ENCODE measurements around the gene SPRR5.

Gene SPRR5, protein sequence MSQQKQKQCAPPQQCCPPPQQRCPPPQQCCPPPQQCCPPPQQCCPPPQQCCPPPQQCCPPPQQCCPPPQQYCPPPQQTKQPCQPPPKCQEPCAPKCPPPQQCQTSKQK

DNA sequence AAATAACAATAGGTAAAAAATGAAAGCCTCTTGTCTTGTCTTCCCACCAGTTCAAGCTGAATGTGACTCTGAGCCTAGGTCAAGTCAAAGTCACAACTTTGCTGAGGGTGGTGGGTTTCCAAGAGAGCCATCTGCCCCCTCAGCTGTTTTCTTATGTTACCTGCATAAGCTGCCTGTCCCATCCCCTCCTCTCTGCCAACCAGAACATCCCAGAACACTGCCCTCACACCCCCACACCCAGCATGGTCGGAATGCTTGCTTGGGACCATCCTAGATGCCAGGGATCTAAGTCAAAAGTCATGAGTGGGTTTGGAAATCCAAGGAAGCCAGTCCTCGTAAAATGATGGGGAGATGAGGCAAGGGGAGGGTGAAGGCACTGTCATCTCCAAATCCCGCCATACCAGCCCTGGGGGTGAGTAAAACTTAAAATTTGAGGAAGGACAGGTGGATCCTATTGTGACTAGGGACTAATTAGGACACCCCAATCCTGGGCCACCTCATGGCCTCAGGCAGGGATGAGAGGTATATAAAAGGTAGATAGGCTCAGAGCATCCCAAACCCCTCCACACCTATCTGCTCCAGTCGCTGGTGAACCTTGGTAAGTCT is at the start of gene SPRR5:
Gene SPRR5, plus strand, starts transcription at position 556 of the 606 bp plus-strand sequence. CDS start 1,349 bp downstream, outside the sequence.
- DNase-seq (ENCODE audit: low spot score) = no peak

DNA sequence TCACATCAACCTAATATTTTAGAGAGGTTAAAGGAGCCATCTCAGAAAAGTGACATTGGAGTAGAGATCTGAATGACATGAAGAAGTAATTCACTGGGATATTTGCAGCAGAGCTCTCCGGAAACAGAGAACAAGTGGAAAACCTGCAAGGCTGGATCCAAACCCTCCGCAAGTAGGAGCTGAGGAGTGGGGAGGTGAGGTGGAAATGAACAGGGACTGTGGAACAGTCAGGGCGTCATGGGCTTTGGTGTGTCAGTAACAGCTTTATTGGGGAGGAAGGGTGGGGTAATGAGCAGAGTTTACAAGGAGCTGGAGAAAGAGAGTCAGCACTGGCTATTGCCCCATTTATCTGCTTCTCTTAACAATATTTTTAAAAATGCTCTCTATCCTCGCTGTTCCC is 48.0 kb upstream of the SPRR5 start:
- no peak for DNase-seq (ENCODE audit: low spot score)

GRCh38 chr1:152899883-152900282 is 47.1 kb upstream of the SPRR5 start:
- DNase-seq (ENCODE audit: low spot score) = no peak

DNA sequence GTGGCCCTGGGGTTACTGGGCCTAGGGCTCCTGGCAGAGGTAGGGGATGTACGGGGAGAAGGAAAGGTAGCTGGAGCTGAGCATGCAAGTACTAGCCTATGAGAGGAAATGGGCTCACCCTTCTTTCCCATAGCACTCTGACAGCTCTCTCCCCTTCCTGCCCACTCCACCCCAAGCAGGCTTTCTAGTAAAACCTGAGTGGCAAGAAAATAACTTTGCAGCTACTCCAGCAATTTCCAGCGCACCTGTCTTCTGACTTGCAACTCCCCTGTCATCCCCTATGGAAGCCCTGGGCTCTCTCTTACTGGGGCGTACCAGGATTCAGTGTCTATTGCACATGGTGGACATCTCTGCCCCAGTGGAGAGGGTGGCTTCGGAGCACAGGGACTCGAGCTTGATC is 45.4 kb upstream of the SPRR5 start:
- DNase-seq (ENCODE audit: low spot score) = no peak

GRCh38 chr1:152902636-152903035 is 44.4 kb upstream of the SPRR5 start:
- no peak for DNase-seq (ENCODE audit: low spot score)

DNA sequence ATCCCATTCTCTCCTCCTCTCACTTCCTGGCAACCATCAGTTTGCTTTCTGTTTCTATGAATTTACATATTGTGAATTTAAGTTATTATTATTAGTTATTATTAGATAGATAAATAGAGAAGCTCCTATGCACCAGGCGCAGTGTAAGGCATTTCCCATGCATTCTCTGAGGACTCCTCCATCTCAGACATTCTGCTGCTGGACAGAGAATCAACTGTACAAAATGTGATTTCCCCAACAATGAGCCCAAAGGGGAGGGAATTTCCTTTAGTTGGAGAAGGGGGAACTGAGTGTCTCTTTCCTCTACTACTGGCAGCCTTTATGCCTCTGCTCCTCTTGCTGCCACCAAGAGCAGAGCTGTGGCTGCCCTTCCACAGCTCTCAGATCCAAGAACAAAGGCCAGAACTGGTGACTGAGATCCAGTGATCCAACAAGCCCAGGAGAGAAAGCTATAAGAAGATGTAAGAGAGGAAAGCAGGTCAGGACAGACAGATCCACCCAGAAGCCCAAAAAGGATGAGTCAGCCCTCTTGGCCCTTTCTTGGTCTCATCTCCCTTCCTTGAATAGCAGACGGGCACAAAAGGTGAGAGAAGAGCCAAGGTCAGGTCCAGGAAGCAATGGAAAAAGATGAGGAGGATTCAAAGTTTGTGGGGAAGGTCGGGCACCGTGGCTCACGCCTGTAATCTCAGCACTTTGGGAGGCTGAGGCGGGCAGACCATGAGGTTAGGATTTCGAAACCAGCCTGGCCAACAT is 42.1 kb upstream of the SPRR5 start:
- no peak for DNase-seq (ENCODE audit: low spot score)

DNA sequence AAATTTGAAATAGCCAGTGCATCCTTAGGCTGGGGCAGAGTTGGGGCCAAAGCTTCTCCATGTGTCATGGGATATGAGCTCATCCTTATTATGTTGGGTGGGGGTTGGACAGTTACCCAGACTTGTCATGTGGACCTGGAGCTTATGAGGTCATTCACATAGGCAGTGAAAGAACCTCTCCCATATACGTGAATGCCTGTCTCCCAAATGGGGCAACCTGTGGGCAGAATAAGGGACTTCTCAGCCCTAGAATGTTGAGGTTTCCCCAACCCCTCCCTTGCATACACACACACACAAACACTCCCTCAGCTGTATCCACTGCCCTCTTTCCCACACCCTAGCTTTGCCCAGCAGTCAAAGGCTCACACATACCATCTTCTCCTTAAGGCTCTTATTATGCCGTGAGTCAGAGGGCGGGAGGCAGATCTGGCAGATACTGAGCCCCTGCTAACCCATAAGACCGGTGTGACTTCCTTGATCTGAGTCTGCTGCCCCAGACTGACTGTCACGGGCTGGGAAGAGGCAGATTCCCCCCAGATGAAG is 40.9 kb upstream of the SPRR5 start:
- no peak for DNase-seq (ENCODE audit: low spot score)

GRCh38 chr1:152907686-152908601 is 39.1 kb upstream of the SPRR5 start, which contains the start of gene IVL:
Gene IVL (plus strand): TSS chr1:152908546. CDS start chr1:152909798, 1,252 bp downstream.
- no peak for DNase-seq (ENCODE audit: low spot score)

GRCh38 chr1:152909206-152909605 is 37.8 kb upstream of the SPRR5 start:
- DNase-seq (ENCODE audit: low spot score) = no peak

- DNase-seq (ENCODE audit: low spot score) = no peak
These were observed 34.5 kb upstream of the SPRR5 start for GRCh38 chr1:152912471-152912870.

GRCh38 chr1:152912900-152913299 is 34.1 kb upstream of the SPRR5 start:
- DNase-seq (ENCODE audit: low spot score) = no peak

GRCh38 chr1:152917794-152918193 is 29.2 kb upstream of the SPRR5 start:
- no peak for DNase-seq (ENCODE audit: low spot score)

DNA sequence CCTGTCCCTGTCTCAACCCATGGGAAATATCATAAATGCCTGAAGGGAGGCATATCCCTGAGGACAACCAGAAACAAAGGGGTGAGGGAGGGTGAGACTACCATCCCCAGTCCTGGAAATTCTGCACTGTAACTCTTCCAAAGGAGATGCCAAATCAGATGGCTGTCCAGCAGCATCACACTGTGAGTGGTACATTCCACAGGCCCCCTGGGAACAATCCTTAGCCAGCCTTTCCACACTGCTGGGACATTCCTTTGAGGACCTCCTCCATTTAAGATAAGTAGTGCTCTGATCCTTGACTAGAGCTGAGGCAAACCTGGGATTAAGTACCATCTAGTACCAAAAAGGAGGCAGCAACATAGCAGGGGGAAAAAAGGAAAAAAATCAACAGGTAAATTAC is 27.9 kb upstream of the SPRR5 start:
- no peak for DNase-seq (ENCODE audit: low spot score)

DNA sequence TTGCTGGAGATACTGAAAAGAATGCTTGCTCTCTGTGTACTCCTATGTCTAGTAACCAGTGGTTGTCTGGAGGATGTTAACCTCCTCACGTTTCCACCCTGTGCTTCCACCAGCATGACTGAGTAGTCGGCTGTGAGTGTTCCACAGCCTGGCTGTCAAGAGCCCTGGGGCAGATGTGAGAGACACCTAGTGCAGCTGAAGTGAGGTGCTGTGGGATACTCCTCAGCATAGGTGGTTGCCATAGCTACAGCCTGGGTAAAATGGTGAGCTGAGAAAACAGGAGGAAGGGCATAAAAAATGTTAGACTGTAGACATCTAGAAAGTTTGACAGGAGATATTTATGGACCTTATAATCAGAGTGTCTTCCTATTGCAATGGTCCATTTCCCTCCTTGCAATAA is 22.8 kb upstream of the SPRR5 start:
- DNase-seq (ENCODE audit: low spot score) = no peak

- no peak for DNase-seq (ENCODE audit: low spot score)
These were observed 20.9 kb upstream of the SPRR5 start for GRCh38 chr1:152926091-152926490.

DNA sequence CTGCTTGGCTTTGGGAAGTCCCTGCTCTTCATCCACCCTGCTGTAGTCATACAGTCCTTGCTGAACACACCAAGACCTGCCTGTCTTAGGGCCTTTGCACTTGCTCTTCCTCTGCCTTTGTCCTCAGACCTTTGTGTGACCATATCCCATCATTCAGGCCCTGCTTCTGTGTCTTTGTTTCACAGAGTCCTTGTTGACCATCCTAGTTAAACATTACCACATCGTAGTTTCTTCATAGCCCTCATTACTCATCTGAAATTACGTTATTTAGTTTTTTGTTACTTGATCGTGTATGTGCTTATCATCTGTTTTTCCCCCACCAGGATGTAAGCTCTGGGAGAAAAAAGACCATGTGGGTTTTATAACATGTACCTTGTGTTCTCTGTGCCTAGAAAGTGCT is 18.3 kb upstream of the SPRR5 start:
- DNase-seq (ENCODE audit: low spot score) = no peak

GRCh38 chr1:152932170-152932811 is 14.7 kb upstream of the SPRR5 start:
- no peak for DNase-seq (ENCODE audit: low spot score)

DNA sequence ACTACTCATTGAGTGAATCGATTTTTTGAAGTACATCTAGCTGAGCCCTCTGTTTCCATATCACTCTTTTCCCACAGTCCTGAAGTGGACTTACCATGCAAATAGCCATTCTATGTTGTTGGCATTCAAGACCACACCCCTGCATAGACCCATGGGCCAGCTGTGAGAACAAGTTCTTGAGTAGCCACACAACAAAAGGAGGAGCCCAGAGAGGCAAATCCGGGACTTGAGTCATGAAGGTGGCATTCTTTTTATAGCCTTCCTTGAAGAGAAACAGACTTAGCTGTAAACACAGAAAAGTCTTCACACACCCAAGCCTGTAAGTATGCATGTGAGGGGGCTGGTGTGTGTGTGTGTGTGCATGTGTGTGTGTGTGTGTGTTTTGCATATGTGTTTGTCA is 13.8 kb upstream of the SPRR5 start:
- DNase-seq (ENCODE audit: low spot score) = no peak

DNA sequence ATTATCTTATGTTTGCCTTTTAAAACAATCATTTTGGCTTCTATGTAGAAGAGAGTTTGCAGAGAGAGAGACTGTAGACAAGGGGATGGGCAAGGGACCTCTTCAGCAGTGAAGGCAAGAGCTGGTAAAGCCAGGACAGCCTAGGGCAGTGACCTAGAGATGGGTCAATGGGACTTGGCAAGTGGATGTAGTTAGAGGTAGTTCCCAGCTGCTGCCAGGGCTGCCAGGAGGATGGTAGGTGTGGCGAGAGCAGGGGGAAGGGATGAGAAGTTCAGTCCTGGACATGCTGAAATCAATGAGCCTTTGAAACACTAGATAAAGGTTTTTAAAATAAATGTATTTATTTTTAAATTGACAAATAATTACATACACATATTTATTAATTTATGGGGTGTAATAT is 6.4 kb upstream of the SPRR5 start:
- DNase-seq (ENCODE audit: low spot score) = no peak

DNA sequence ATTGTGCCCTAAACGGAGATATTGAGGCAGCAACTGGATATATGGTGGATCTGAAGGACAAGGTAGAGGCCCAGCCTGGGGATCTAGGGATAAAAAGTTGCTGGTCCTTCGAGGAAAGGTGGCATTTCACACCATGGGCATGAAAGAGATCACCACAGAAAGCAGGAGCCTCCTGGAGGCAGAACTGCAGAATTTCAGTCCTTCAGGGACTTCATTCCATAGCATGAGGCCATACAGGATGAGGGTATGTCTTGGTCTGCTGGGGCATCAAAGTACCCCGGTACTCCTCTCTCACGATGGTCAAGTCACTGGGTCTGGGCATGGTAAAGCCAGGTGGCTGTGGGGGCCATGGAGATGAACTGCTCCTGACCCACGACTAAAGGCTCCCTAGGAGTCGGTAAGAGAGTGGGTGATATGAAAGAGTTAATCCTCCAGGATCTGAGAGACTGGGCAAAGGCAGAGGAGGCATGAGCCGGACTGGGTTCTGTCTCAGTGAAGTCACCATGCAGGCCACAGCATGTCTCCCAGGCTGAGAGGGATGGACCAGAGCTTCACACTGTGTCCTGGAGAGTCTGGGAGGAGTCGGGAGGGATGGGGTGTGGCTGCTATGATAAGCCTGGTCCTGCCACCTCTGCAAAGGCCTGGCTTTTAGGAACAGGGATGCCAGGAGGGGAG is 5.8 kb upstream of the SPRR5 start:
- no peak for DNase-seq (ENCODE audit: low spot score)

- no peak for DNase-seq (ENCODE audit: low spot score)
These were observed 4.8 kb upstream of the SPRR5 start for GRCh38 chr1:152942161-152942560.

Measured in HuH-7.5 (cell line).